Panc1 (cell line): Measurements from ENCODE around the gene CPZ. TPM values are rescaled to one million over a fixed set of nuclear protein-coding genes. Genes with fewer than 3 reads are reported as not detected.
"Not testable (repeated sequence)": the region's sequence is repeated elsewhere in the genome, so short reads cannot be mapped to it uniquely, and the experiment has no call there.

Experiments
- ATAC-seq: fragments of 200-7000 bp; cut with Tn5 transposase; 2 replicates; pipeline ENCODE4 v1.9.1; 2020; ENCODE audit warnings: mild to moderate bottlenecking, moderate library complexity
- BruUV-seq: library from RNA; stranded (reverse); fragments of 400-500 nt; replicated peaks from 2 replicates; lab custom pipeline; 2021; lab: Mats Ljungman, UMichigan
- CTCF ChIA-PET: fragments of 300-600 bp; sonication (Branson Sonifier 250); formaldehyde crosslinking; loops from one replicate; lab custom pipeline; 2022; ENCODE audit warnings: antibody characterized with exemption; lab: Charles Lee
- POLR2A ChIA-PET: fragments of 300-600 bp; sonication (Branson Sonifier 250); formaldehyde crosslinking; loops from one replicate; lab custom pipeline; 2022; ENCODE audit warnings: antibody characterized with exemption; lab: Charles Lee
- DNase-seq: peaks from one replicate; pipeline ENCODE4 v3.0.0-alpha.2; 2010; ENCODE audit warnings: low read depth, low spot score
- H3K27ac ChIP-seq: 2 replicates; pipeline ENCODE4 v1.5.1; 2011; ENCODE audit warnings: mild to moderate bottlenecking, low read length, inconsistent platforms
- H3K27me3 ChIP-seq: fragments of 200-500 bp; sonication (Bioruptor generic); 2 replicates; pipeline ENCODE4 v1.6.0; 2014; ENCODE audit warnings: low read length, inconsistent platforms; ENCODE audit not compliant: control insufficient read depth, insufficient read depth
- H3K36me3 ChIP-seq: fragments of 200-500 bp; sonication (Bioruptor generic); 2 replicates; pipeline ENCODE4 v1.5.1; 2014; ENCODE audit warnings: inconsistent platforms, mild to moderate bottlenecking, low read length, moderate library complexity; ENCODE audit not compliant: control insufficient read depth, insufficient read depth
- H3K4me1 ChIP-seq: 2 replicates; pipeline ENCODE4 v1.5.1; 2011; ENCODE audit warnings: inconsistent platforms, mild to moderate bottlenecking, low read length, moderate library complexity; ENCODE audit not compliant: control insufficient read depth, insufficient read depth
- H3K4me3 ChIP-seq, 2 experiments: 2 replicates each; pipeline ENCODE4 v1.5.1; 2011 to 2012; ENCODE audit warnings: low read depth in 2 of 2, low read length in 2 of 2, mild to moderate bottlenecking in 2 of 2, inconsistent platforms in 1 of 2, moderate library complexity in 1 of 2
- H3K9me3 ChIP-seq: fragments of 200-500 bp; sonication (Bioruptor generic); 2 replicates; pipeline ENCODE4 v1.5.1; 2014; ENCODE audit warnings: low read depth, mild to moderate bottlenecking, inconsistent platforms, low read length, moderate library complexity; ENCODE audit not compliant: control insufficient read depth, insufficient read depth
- POLR2AphosphoS5 ChIP-seq: IDR thresholded peaks from 2 replicates; pipeline ENCODE4 v1.6.1; 2012; ENCODE audit warnings: mild to moderate bottlenecking, low read depth, low read length, moderate library complexity
- SIN3A ChIP-seq: IDR thresholded peaks from 2 replicates; pipeline ENCODE4 v1.6.1; 2012; ENCODE audit warnings: low read depth, mild to moderate bottlenecking, low read length, moderate library complexity, borderline replicate concordance; ENCODE audit not compliant: insufficient read depth
- TCF7L2 ChIP-seq: IDR thresholded peaks from 2 replicates; pipeline ENCODE4 v1.6.1; 2011; ENCODE audit warnings: mild to moderate bottlenecking, low read depth, low read length, inconsistent platforms
- in situ Hi-C: cut with HindIII; loops from 2 replicates; pipeline ENCODE4 v1.10.0; 2016; ENCODE audit warnings: low sequenced_read_pairs, low pct_unique_long_range_greater_than_20kb
- intact Hi-C: fragments of 100-400 bp; cut with micrococcal nuclease; formaldehyde crosslinking; loops from one replicate; pipeline ENCODE4 v1.10.0; 2022; ENCODE audit not compliant: unreplicated experiment
- total RNA-seq: library from RNA; stranded (reverse); gene quantifications from one replicate; pipeline ENCODE4 v1.2.1, GENCODE V29; 2021; ENCODE audit not compliant: unreplicated experiment
- TF ChIP-seq, protein P1 (sequence below), 2 experiments: IDR thresholded peaks; 2 replicates each; pipeline ENCODE4 v1.6.1; 2011 to 2012; ENCODE audit warnings: low read depth in 2 of 2, control low read depth in 1 of 2, low read length in 1 of 2, mild to moderate bottlenecking in 1 of 2, moderate library complexity in 1 of 2; ENCODE audit not compliant: insufficient read depth in 1 of 2
- TF ChIP-seq, protein P2 (sequence below): fragments of 450-650 bp; IDR thresholded peaks from 2 replicates; pipeline ENCODE4 v1.5.1; 2017; ENCODE audit warnings: mild to moderate bottlenecking

The CPZ gene
- total RNA-seq, 1 experiment from 2014 or later, result 0.15 TPM

DNA sequence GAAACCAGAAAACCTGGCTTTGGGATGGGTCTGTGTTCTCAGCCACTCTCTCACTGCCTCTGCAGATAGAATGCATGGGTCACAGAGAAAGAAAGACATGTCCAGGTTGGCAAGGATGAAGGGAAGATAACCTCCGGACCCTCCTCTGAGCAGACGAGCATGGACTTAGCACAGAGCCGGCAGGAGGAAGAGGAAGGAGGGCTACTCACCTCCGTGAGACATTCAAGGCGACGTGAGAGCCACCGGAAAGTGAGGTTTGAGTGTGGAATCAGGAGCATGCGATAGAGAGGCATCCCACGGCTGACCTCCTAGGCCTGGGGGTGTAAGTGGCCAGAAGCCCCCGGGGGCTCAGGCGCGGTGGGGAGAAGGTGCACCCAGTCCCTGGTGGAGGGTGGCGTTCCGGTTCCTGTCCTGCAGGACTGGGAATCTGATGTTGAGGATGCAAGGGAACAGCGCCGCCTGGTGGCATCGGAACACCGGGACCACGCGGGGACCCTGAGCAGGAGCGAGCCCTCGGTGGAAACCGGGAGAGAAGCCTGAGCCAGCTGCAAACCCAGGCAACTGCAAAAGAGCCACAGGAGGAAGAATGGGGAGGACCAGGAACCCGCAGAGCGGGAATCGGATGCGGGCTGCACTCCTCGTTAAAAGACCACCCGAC lies 43.5 kb downstream of the CPZ start:
- in situ Hi-C loops, H3K27ac ChIP-seq, CTCF ChIA-PET, H3K4me1 ChIP-seq, DNase-seq, POLR2A ChIA-PET, H3K36me3 ChIP-seq, H3K27me3 ChIP-seq, BruUV-seq, H3K4me3 ChIP-seq, H3K9me3 ChIP-seq, intact Hi-C loops: not testable (repeated sequence)
- ATAC-seq, result peak; percentile 95

DNA sequence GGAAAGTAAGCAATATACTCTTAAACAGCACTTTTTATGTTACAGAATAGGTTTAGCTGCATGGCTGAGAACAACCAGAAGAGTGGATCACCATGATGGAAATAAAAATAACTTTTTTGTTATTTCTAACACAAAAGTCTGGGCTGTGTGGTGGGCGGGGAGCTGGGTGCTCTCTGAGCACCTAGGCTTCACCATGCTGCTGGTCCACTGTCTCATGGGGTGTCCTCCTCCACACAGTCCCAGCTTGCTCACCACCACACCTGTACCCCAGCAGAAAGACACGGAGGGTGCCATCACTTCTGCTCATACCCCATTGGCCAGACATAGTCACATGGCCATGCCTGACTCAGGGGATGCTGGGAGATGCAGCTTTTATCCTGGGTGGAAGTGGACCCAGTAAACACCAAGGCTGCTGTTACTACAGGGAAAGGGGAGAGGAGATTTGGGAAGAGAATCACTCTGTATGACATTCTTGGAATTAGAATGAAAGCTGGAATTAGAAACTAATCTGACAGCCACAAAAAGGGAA lies 45.0 kb downstream of the CPZ start:
- CTCF ChIA-PET, result no interaction called here

More for the DNA sequence above, 45.0 kb downstream of the CPZ start:
- intact Hi-C loops, result no loop called here
- ATAC-seq (no peak), DNase-seq (no peak)
- Histone ChIP-seq H3K9me3 (no peaks in the 10 kb centered on the region), H3K36me3 (no peaks in the 10 kb centered on the region), H3K27ac (no peak overlapping the region), H3K4me1 (no peaks in the 10 kb centered on the region), H3K4me3 (no peak overlapping the region), H3K27me3 (no peaks in the 10 kb centered on the region; the same call in 1 of the 2 replicates)
- no TSS peak for BruUV-seq
- in situ Hi-C loops, result no loop called here
- TF ChIP-seq, protein P1, sequence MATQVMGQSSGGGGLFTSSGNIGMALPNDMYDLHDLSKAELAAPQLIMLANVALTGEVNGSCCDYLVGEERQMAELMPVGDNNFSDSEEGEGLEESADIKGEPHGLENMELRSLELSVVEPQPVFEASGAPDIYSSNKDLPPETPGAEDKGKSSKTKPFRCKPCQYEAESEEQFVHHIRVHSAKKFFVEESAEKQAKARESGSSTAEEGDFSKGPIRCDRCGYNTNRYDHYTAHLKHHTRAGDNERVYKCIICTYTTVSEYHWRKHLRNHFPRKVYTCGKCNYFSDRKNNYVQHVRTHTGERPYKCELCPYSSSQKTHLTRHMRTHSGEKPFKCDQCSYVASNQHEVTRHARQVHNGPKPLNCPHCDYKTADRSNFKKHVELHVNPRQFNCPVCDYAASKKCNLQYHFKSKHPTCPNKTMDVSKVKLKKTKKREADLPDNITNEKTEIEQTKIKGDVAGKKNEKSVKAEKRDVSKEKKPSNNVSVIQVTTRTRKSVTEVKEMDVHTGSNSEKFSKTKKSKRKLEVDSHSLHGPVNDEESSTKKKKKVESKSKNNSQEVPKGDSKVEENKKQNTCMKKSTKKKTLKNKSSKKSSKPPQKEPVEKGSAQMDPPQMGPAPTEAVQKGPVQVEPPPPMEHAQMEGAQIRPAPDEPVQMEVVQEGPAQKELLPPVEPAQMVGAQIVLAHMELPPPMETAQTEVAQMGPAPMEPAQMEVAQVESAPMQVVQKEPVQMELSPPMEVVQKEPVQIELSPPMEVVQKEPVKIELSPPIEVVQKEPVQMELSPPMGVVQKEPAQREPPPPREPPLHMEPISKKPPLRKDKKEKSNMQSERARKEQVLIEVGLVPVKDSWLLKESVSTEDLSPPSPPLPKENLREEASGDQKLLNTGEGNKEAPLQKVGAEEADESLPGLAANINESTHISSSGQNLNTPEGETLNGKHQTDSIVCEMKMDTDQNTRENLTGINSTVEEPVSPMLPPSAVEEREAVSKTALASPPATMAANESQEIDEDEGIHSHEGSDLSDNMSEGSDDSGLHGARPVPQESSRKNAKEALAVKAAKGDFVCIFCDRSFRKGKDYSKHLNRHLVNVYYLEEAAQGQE (IDR thresholded peaks at IDR 0.05; ENCODE audit: insufficient read depth in 1 of 2, low read depth in 2 of 2, low read length in 1 of 2), result no peak
- no peak for TF ChIP-seq SIN3A
- TF ChIP-seq TCF7L2, result no peak
- TF ChIP-seq POLR2AphosphoS5, result no peak
- TF ChIP-seq, protein P2, sequence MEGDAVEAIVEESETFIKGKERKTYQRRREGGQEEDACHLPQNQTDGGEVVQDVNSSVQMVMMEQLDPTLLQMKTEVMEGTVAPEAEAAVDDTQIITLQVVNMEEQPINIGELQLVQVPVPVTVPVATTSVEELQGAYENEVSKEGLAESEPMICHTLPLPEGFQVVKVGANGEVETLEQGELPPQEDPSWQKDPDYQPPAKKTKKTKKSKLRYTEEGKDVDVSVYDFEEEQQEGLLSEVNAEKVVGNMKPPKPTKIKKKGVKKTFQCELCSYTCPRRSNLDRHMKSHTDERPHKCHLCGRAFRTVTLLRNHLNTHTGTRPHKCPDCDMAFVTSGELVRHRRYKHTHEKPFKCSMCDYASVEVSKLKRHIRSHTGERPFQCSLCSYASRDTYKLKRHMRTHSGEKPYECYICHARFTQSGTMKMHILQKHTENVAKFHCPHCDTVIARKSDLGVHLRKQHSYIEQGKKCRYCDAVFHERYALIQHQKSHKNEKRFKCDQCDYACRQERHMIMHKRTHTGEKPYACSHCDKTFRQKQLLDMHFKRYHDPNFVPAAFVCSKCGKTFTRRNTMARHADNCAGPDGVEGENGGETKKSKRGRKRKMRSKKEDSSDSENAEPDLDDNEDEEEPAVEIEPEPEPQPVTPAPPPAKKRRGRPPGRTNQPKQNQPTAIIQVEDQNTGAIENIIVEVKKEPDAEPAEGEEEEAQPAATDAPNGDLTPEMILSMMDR, result no peak
- POLR2A ChIA-PET, result no interaction called here
